HepG2 (cell line): ENCODE results near the gene MCM10. TPM values are rescaled to one million over a fixed set of nuclear protein-coding genes. Genes with fewer than 3 reads are reported as not detected.

Experiments used
- ATAC-seq: fragments of 200-7000 bp; cut with Tn5 transposase; 3 replicates; pipeline ENCODE4 v1.9.1; 2020; ENCODE audit warnings: mild to moderate bottlenecking, moderate library complexity
- BruUV-seq: library from RNA; stranded (reverse); fragments of 400-500 nt; replicated peaks from 2 replicates; lab custom pipeline; 2021; lab: Mats Ljungman, UMichigan
- CTCF ChIA-PET: fragments of 300-600 bp; formaldehyde crosslinking; extraction: SDS; loops from one replicate; lab custom pipeline; 2021; ENCODE audit warnings: low total read pairs, inconsistent platforms, low intra/inter-chr PET ratio; lab: Yijun Ruan, JAX
- POLR2A ChIA-PET: fragments of 350-600 bp; sonication (Branson Sonifier 250); formaldehyde crosslinking; loops from one replicate; lab custom pipeline; 2020; ENCODE audit warnings: antibody characterized with exemption, inconsistent platforms; lab: Yijun Ruan, JAX
- DNase-seq: peaks from one replicate; pipeline ENCODE4 v3.0.0-alpha.2; 2015; ENCODE audit warnings: low spot score
- FAIRE-seq: peaks from 3 replicates; lab custom pipeline; 2011; peaks lifted over from hg19 to GRCh38; lab: Jason Lieb, UNC
- H2AFZ ChIP-seq: one replicate; pipeline ENCODE4 v1.6.1; 2011; ENCODE audit warnings: low read length, inconsistent platforms
- H3K27ac ChIP-seq: fragments of 300-600 bp; 3 replicates; pipeline ENCODE4 v1.8.0; 2011; ENCODE audit warnings: mixed run types, mild to moderate bottlenecking, mixed read lengths, low read length, inconsistent platforms; ENCODE audit not compliant: insufficient read depth; ENCODE audit errors: extremely low read length
- H3K27me3 ChIP-seq, 2 experiments: fragments of 200-600 bp in 1 of 2; 2 replicates in 1 of 2; 3 replicates in 1 of 2; pipeline versions ENCODE4 v1.6.0 to v1.8.0; 2011; ENCODE audit warnings: low read length in 2 of 2, mild to moderate bottlenecking in 2 of 2, moderate library complexity in 2 of 2, inconsistent platforms in 1 of 2; ENCODE audit not compliant: insufficient read depth in 2 of 2, control insufficient read depth in 1 of 2
- H3K36me3 ChIP-seq, 2 experiments: fragments of 200-600 bp in 1 of 2; replicated peaks in 1 of 2; 2 replicates in 1 of 2; 3 replicates in 1 of 2; pipeline versions ENCODE4 v1.5.1 to v1.8.0; 2011; ENCODE audit warnings: low read length in 2 of 2, inconsistent platforms in 1 of 2; ENCODE audit not compliant: insufficient read depth in 2 of 2, control insufficient read depth in 1 of 2
- H3K4me1 ChIP-seq: 2 replicates; pipeline ENCODE4 v1.5.1; 2012; ENCODE audit warnings: low read length, inconsistent platforms; ENCODE audit not compliant: insufficient read depth
- H3K4me2 ChIP-seq: 2 replicates; pipeline ENCODE4 v1.6.0; 2011; ENCODE audit warnings: low read depth, low read length, inconsistent platforms
- H3K4me3 ChIP-seq, 3 experiments: fragments of 200-600 bp in 1 of 3; sonication (generic), shearing (Covaris generic) in 1 of 3; replicated peaks in 1 of 3; 2 replicates each; pipeline ENCODE4 v1.5.1; 2011 to 2016; ENCODE audit warnings: low read length in 3 of 3, inconsistent platforms in 2 of 3, low read depth in 2 of 3, mild to moderate bottlenecking in 2 of 3, control low read depth in 1 of 3, mixed read lengths in 1 of 3; ENCODE audit not compliant: insufficient read depth in 1 of 3
- H3K79me2 ChIP-seq: one replicate; pipeline ENCODE4 v1.6.1; 2011; ENCODE audit warnings: low read length, inconsistent platforms; ENCODE audit not compliant: insufficient read depth
- H3K9ac ChIP-seq: 2 replicates; pipeline ENCODE4 v1.6.0; 2011; ENCODE audit warnings: mild to moderate bottlenecking, low read depth, low read length, inconsistent platforms; ENCODE audit not compliant: insufficient read depth
- H3K9me3 ChIP-seq: 2 replicates; pipeline ENCODE4 v1.5.1; 2012; ENCODE audit warnings: mild to moderate bottlenecking, low read length
- H4K20me1 ChIP-seq: 2 replicates; pipeline ENCODE4 v1.6.0; 2011; ENCODE audit warnings: inconsistent platforms, mild to moderate bottlenecking, low read length, moderate library complexity; ENCODE audit not compliant: insufficient read depth
- EHMT2 ChIP-seq: fragments of 200-600 bp; sonication (generic); IDR thresholded peaks from 2 replicates; pipeline ENCODE4 v1.7.0; 2017; ENCODE audit warnings: antibody characterized with exemption, low read depth, low read length, borderline replicate concordance
- FOXA3 ChIP-seq: IDR thresholded peaks from 2 replicates; pipeline ENCODE4 v1.6.1; 2016; ENCODE audit warnings: missing genetic modification reagents, missing compliant biosample characterization
- ISL2 ChIP-seq: sonication (generic); formaldehyde crosslinking; IDR thresholded peaks from 2 replicates; pipeline ENCODE4 v1.5.0; 2020; ENCODE audit warnings: missing genetic modification reagents
- ZFX ChIP-seq: sonication (generic); formaldehyde crosslinking; IDR thresholded peaks from 2 replicates; pipeline ENCODE4 v1.4.0; 2020; ENCODE audit warnings: mild to moderate bottlenecking, low read depth, missing genetic modification reagents, moderate library complexity
- ZMYM2 ChIP-seq: sonication (generic); formaldehyde crosslinking; IDR thresholded peaks from 2 replicates; pipeline ENCODE4 v1.8.0; 2022; ENCODE audit warnings: mild to moderate bottlenecking, missing genetic modification reagents
- ZNF136 ChIP-seq: sonication (generic); formaldehyde crosslinking; IDR thresholded peaks from 2 replicates; pipeline ENCODE4 v1.8.1; 2022; ENCODE audit warnings: low read depth, mild to moderate bottlenecking, moderate library complexity, missing genetic modification reagents
- ZNF274 ChIP-seq: sonication (generic); formaldehyde crosslinking; IDR thresholded peaks from 2 replicates; pipeline ENCODE4 v1.5.1; 2020; ENCODE audit warnings: mild to moderate bottlenecking, missing genetic modification reagents
- ZNF292 ChIP-seq: sonication (generic); formaldehyde crosslinking; IDR thresholded peaks from 2 replicates; pipeline ENCODE4 v1.8.1; 2022; ENCODE audit warnings: mild to moderate bottlenecking, low read depth, missing genetic modification reagents, borderline replicate concordance
- ZNF572 ChIP-seq: sonication (generic); formaldehyde crosslinking; IDR thresholded peaks from 2 replicates; pipeline ENCODE4 v1.5.1; 2020; ENCODE audit warnings: mild to moderate bottlenecking, missing genetic modification reagents
- ZZZ3 ChIP-seq: sonication (generic); formaldehyde crosslinking; IDR thresholded peaks from 2 replicates; pipeline ENCODE4 v1.4.0; 2020; ENCODE audit warnings: missing genetic modification reagents, mild to moderate bottlenecking, borderline replicate concordance
- WGBS: methylation state at CpG from one replicate; pipeline ENCODE4 v1.1.6; 2017; ENCODE audit warnings: low lambda C conversion rate; 5-methylcytosine and 5-hydroxymethylcytosine counted together
- in situ Hi-C: cut with HindIII; loops from 2 replicates; pipeline ENCODE4 v1.10.0; 2017; ENCODE audit warnings: low pct_unique_long_range_greater_than_20kb; ENCODE audit not compliant: extremely low pct_ligation_motif_present
- intact Hi-C: fragments of 100-400 bp; cut with micrococcal nuclease; formaldehyde crosslinking; loops from one replicate; pipeline ENCODE4 v1.10.0; 2022; ENCODE audit not compliant: unreplicated experiment
- polyA plus RNA-seq, 8 experiments: library from polyadenylated mRNA; depleted of rRNA in 3 of 8; stranded (reverse) in 7 of 8; unstranded in 1 of 8; fragments of >200 nt; fragmentation: Illumina TruSeq in 4 of 8; extraction: Trizol in 4 of 8; gene quantifications; 2 replicates each; pipeline versions ENCODE4 v1.2.1 to v1.2.3, GENCODE V29; 2011 to 2016; ENCODE audit warnings: low read depth in 4 of 8, missing spikeins in 1 of 8, mixed read lengths in 1 of 8; ENCODE audit not compliant: insufficient read depth in 1 of 8
- total RNA-seq, 5 experiments: library from RNA; depleted of rRNA; stranded (reverse); fragments of >200 nt; fragmentation: Illumina TruSeq; extraction: Trizol; gene quantifications; 2 replicates each; pipeline ENCODE4 v1.2.3, GENCODE V29; 2016; ENCODE audit warnings: low read depth in 1 of 5
- TF ChIP-seq, protein P1 (sequence below): sonication (generic); formaldehyde crosslinking; IDR thresholded peaks from 2 replicates; pipeline ENCODE4 v1.5.0; 2020; ENCODE audit warnings: mild to moderate bottlenecking, missing genetic modification reagents, borderline replicate concordance
- TF ChIP-seq, protein P2 (sequence below): sonication (generic); formaldehyde crosslinking; IDR thresholded peaks from 2 replicates; pipeline ENCODE4 v1.8.0; 2022; ENCODE audit warnings: missing genetic modification reagents, mild to moderate bottlenecking, borderline replicate concordance
- TF ChIP-seq, protein P3 (sequence below), 2 experiments: IDR thresholded peaks; 2 replicates each; pipeline ENCODE4 v1.6.1; 2011 to 2012; ENCODE audit warnings: low read length in 2 of 2, borderline replicate concordance in 1 of 2, low read depth in 1 of 2, mild to moderate bottlenecking in 1 of 2, moderate library complexity in 1 of 2

Gene MCM10
- total and polyA plus RNA-seq, 2 of the 13 experiments (the other 11 are each of a cell fraction or from before 2014, with no cell fraction given): 2.8 to 31.3 TPM

DNA sequence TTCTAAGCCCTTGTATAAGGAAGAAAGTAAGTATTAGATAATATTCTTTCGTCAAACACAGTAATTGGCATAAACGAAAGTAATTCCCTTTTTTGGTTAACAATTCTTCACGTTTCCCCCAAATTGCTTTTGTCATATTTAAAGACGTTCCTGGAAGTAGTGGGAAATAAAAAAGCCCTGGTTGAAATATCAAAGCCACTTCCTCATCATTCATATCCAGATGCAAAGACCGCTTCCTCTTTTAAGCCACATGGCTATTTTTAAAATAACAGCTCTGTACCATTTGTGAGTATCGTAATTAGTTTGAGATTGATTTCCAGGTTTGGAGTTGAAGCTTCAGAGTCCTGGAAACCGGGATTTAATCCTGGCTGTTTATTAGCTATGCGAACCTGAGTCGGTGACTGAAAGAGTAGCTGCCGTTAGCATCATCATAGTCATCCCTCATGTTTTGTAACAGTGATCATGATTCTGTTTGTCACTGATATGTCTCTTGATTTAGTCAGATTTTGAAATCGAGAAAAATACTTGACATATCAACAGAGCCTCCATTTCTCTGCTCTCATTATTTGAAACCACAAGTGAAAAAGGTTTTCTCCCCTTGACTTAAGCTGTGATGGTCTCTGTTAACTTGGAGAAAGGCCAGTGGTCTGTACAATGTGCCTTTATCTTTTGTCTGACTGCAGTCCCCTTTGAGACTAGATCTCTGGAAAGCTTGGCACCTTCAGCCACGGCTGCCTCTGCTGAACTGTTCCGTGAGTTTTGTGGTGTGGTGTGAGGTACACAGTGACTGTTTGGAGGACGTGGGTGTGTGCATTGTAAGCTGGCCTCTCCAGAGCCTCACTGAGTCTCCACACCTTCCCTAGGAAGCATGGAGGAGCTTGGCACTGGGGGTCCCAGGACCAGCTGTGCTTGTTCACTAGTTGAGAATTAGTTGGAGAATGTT lies 43.2 kb upstream of the MCM10 start (continued):
- TF ChIP-seq ZNF136 (CRISPR knock-in tag) (no peak), ZFX (CRISPR knock-in tag) (no peak), EHMT2 (no peak), ZZZ3 (no peak), ZMYM2 (CRISPR knock-in tag) (no peak), ZNF292 (no peak), ZNF274 (CRISPR knock-in tag) (no peak), ZNF572 (no peak)

DNA sequence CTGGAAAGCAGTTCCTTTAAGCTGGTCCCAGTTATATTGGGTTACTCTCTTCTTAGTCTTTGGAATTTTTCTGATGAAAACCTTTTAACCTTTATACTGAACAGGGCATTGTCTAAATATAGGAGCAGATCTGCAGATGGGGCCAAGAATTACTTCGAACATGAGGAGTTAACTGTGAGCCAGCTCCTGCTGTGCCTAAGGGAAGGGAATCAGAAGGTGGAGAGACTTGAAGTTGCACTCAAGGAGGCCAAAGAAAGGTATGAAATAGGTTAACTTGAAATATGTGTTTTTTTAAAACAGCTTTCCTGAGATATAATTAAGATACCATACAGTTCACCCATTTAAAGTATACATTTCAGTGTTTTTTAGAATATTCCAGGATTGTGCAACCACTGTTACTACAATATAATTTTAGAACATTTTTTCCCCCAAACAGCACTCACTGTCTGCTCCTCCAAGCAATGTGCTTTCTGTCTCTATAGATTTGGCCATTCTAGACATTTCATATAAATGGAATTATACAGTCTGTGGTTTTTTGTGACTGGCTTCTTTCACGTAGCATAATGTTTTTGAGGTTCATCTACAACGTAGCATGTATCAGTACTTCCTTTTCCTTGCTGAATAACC lies 42.5 kb upstream of the MCM10 start:
- Histone ChIP-seq H3K4me1 (no peaks in the 10 kb centered on the region), H2AFZ (no peak overlapping the region), H3K36me3 (peaks cover 9 to 36% of the 10 kb centered on the region in 2 experiments), H3K27me3 (no peaks in the 10 kb centered on the region), H3K27ac (no peak overlapping the region), H3K4me3 (no peak overlapping the region), H3K9ac (no peak overlapping the region), H4K20me1 (no peaks in the 10 kb centered on the region), H3K79me2 (no peaks in the 10 kb centered on the region), H3K4me2 (no peak overlapping the region), H3K9me3 (no peaks in the 10 kb centered on the region)
- FAIRE-seq (no peak), ATAC-seq (no peak), DNase-seq (no peak)
- intact Hi-C loops: no loop called here
- ChIA-PET CTCF (no interaction called here), POLR2A (no interaction called here)
- no TSS peak for BruUV-seq
- in situ Hi-C loops: no loop called here
- TF ChIP-seq ISL2 (no peak), FOXA3 (no peak)
- TF ChIP-seq, protein P1, sequence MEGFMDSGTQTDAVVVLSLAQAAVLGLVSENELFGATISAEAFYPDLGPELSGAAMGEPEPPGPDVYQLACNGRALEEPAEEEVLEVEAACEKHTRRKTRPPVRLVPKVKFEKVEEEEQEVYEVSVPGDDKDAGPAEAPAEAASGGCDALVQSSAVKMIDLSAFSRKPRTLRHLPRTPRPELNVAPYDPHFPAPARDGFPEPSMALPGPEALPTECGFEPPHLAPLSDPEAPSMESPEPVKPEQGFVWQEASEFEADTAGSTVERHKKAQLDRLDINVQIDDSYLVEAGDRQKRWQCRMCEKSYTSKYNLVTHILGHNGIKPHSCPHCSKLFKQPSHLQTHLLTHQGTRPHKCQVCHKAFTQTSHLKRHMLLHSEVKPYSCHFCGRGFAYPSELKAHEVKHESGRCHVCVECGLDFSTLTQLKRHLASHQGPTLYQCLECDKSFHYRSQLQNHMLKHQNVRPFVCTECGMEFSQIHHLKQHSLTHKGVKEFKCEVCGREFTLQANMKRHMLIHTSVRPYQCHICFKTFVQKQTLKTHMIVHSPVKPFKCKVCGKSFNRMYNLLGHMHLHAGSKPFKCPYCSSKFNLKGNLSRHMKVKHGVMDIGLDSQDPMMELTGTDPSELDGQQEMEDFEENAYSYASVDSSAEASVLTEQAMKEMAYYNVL (CRISPR knock-in tag): no peak
- TF ChIP-seq, protein P2, sequence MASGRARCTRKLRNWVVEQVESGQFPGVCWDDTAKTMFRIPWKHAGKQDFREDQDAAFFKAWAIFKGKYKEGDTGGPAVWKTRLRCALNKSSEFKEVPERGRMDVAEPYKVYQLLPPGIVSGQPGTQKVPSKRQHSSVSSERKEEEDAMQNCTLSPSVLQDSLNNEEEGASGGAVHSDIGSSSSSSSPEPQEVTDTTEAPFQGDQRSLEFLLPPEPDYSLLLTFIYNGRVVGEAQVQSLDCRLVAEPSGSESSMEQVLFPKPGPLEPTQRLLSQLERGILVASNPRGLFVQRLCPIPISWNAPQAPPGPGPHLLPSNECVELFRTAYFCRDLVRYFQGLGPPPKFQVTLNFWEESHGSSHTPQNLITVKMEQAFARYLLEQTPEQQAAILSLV: no peak
- TF ChIP-seq, protein P3, sequence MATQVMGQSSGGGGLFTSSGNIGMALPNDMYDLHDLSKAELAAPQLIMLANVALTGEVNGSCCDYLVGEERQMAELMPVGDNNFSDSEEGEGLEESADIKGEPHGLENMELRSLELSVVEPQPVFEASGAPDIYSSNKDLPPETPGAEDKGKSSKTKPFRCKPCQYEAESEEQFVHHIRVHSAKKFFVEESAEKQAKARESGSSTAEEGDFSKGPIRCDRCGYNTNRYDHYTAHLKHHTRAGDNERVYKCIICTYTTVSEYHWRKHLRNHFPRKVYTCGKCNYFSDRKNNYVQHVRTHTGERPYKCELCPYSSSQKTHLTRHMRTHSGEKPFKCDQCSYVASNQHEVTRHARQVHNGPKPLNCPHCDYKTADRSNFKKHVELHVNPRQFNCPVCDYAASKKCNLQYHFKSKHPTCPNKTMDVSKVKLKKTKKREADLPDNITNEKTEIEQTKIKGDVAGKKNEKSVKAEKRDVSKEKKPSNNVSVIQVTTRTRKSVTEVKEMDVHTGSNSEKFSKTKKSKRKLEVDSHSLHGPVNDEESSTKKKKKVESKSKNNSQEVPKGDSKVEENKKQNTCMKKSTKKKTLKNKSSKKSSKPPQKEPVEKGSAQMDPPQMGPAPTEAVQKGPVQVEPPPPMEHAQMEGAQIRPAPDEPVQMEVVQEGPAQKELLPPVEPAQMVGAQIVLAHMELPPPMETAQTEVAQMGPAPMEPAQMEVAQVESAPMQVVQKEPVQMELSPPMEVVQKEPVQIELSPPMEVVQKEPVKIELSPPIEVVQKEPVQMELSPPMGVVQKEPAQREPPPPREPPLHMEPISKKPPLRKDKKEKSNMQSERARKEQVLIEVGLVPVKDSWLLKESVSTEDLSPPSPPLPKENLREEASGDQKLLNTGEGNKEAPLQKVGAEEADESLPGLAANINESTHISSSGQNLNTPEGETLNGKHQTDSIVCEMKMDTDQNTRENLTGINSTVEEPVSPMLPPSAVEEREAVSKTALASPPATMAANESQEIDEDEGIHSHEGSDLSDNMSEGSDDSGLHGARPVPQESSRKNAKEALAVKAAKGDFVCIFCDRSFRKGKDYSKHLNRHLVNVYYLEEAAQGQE (IDR thresholded peaks at IDR 0.05; ENCODE audit: borderline replicate concordance in 1 of 2, low read depth in 1 of 2, low read length in 2 of 2): no peak
- WGBS: 91% methylated on average over 3 of the region's 3 CpGs
